SW 1271 (cell line): Measurements from ENCODE around the gene IRX5.

Experiments
- DNase-seq, 2 experiments: peaks; one replicate each; lab custom pipeline; 2025; lab: John Stamatoyannopoulos, UW

Gene IRX5

DNA sequence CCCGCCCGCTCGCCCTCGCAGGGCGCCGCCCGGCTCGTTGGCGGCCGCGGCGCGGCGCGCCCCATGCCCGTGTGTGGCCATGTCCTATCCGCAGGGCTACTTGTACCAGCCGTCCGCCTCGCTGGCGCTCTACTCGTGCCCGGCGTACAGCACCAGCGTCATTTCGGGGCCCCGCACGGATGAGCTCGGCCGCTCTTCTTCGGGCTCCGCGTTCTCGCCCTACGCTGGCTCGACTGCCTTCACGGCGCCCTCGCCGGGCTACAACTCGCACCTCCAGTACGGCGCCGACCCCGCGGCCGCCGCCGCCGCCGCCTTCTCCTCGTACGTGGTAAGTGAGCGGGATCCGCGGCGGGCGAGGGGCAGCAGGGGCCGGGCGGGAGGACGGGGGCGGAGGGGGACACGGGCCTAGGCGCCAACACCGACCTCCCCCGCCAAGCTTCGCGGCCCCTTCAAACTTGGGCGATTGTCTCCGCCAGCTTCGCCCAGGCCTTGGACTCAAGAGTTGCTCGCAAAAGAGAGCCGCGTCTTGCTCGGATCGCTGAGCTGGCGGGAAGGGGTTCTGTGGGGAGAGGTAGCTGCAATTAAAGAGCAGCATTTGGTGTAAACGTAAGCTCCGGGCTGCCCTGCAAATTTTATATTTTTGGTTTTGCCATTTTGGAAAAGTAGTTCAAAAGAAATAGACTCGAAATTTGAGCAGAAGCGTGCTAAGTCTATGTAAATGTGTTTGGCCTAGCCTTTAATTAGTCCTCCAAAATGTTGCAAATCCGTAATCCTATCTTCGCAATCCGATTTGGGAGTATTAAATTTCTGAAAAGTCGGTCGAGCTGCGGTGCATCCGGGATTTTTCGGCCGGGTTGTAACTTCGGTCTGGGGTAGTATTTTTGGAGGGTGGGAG is 702 bp downstream of the IRX5 start:
- DNase-seq = peak in 1 of 2 experiments; percentile 11

DNA sequence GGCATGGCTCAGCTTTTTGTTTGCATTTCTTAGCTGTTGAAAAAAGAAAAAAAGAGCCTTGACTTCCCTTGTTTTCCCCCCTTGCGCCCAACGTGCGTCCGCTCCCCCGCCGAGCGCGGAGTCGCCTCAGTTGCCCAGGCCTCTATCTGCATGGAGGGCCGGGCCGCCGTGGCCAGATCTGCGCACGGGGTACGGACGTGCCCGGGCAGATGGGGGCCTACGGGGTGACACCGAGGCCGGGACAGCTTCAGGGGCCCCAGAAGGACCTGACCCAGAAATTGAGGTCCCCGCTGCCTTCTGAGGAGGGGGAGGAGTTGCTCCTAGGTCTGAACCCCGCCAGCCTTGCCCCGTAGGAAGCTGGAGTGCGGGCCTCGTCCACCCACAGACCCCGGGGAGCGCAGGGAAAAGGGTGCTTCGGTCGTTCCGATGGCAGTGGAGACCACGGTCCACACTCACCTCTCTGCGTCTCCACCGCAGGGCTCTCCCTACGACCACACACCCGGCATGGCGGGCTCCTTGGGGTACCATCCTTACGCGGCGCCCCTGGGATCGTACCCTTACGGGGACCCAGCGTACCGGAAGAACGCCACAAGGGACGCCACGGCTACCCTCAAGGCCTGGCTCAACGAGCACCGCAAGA is 1.5 kb downstream of the IRX5 start:
- DNase-seq = no peak

DNA sequence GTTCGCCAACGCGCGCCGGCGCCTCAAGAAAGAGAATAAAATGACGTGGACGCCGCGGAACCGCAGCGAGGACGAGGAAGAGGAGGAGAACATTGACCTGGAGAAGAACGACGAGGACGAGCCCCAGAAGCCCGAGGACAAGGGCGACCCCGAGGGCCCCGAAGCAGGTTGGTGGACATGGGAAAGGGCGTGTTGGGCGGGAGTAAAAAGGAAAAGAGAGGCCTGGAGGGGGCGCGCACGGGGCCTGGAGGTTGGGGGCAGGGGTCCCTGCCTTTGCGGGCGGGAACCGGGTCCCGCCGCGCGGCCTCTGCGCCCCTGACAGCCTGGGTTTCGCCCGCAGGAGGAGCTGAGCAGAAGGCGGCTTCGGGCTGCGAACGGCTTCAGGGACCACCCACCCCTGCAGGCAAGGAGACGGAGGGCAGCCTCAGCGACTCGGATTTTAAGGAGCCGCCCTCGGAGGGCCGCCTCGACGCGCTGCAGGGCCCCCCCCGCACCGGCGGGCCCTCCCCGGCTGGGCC is 2.1 kb downstream of the IRX5 start:
- DNase-seq = no peak

DNA sequence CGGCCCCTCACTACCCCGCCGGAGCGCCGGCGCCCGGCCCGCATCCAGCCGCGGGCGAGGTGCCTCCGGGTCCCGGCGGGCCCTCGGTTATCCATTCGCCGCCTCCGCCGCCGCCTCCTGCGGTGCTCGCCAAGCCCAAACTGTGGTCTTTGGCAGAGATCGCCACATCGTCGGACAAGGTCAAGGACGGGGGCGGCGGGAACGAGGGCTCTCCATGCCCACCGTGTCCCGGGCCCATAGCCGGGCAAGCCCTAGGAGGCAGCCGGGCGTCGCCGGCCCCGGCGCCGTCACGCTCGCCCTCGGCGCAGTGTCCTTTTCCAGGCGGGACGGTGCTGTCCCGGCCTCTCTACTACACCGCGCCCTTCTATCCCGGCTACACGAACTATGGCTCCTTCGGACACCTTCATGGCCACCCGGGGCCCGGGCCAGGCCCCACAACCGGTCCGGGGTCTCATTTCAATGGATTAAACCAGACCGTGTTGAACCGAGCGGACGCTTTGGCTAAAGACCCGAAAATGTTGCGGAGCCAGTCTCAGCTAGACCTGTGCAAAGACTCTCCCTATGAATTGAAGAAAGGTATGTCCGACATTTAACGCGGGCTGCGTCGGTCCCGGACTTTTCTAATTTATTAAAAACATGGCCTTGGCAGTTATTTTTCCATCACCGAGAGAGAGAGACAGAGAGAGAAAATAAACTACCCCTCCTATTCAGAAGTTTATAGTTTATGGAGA is 2.8 kb downstream of the IRX5 start:
- DNase-seq = no peak

DNA sequence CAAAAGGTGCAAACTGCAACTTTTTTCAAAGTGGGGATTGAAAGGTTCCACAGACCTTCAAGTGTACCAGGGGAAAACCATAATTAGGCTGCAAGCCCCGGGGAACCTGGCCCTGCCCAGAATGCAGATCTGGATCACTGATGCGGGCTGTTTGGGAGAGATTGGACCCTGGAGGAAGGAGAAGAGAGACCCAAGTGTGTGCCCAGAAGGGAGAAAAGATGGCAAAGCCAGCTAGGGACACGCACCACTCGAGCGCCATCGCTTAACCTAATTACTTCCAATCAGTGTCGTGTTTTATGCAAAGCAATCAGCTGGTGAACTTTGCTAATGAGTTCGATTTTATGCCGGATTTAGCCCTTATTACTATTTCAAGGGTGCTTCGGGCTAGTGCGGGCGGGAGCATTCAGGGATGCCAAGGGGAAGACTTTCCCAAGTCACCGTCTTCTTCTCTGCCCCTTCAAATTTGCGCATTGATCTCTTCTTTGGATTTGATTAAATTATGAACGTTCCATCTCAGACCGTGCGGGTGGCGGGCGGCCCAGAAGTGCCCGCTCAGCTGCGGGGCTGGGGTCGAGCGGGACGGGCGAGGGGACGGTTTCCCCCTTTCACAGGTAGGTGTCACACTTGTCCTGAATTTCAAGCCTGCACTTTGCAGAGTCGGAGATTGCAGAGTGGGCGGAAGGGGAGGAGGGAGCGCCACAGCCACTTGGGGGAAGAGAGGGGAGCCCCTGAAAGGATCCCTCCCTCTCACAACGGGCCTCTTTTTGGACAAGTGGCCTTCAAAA is 4.0 kb downstream of the IRX5 start:
- no peak for DNase-seq

DNA sequence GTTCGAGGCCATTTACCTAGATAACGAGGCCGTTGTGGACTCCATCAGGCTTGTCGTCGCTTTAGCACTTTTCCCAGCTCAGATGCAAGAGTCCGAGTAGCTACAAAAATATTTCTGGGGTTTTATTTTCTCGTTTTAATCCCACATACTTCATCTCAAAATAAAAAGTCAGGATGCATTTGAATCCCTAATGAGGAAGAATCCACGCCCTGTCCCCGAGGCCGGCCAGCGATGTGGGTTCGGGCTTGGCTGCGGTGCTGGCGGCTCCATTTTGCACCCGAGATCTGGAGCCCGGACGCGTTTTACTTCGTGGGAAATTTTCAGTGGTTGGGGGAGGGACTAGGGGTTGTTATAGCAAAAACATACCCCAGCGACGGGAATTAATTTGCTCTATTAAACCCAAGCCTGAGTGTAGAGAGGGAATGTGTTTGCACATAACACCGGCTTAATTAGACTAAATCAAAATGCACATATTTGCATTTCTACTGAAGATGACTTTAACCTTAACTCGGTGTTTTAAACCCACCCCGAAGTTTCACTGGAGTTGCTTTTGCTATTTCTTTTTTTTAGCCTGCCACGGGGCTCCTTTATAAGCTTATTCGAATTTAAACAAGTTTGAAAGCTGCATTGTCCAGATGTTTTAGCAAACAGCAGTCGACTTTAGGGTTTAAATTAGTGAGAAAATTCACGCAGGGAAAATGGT is 4.8 kb downstream of the IRX5 start:
- no peak for DNase-seq

DNA sequence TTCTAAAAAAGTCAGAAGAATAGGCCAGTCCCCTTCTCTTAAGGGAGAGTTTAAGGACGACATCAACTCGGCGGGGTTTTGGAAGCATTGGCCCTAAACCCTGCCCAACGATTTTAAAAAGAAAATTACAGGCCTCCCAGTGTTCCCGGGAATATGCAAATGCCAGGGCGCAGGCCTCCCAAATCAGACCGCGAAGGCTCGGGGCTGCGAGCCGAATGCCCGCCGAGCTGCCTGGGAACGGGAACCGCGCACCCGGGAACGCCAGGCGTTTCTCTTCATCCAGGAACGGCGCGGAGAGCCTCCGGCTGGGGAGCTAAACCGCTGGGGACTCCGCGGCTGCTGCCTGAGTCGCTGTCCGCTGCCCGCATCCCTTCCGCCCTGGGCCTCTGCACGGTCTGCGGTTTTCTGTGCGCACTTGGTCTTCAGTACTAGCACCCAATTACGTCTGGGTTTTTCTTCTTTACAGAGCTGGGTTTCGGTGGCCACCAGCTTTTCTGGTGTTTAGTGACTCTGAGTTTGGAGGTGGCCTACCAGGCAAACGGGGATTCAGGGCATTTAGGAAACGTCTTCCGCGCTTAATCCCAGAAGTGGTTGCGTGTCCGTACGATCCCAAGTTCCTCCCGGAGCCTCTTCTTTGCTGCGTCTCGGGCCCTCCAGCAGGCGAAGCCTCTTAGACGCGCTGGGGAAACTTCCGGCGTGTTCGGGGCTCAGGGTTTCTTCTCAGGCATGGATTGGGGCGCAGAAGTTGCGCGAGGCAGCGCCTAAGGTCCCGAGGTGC is 5.7 kb downstream of the IRX5 start:
- DNase-seq = no peak

DNA sequence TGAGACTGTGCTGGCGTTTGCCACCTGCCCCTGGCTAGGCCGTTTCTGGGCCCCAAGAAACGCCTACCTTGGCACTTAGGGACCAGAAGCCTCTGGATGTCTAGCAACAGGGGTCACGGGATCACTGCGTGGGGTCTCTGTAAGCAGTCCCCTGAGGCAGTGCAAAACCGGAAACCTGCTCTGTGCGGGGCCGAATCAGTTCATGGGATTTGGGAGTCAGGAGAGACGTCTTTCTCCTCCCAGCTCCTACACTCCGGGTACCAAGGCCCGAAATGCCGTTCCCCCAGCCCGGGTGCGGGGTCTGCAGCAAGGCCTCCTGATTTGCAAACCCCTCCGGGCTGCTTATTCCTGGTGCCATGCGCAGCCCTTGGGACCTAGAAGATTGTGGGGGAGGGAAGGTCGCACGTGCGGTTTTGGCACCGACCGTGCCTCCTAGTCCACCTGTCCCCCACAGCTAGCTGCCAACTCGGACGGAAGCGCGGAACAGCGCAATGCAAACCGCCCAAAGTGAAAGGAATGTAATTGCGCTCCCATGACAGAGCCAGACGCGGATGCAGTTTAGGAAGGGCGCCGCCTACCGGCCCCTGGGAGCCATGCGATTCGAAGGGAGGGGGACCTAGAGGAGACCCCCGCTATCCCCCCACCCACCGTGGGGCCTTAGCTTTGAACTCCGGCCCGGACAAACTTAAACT is 6.5 kb downstream of the IRX5 start:
- no peak for DNase-seq

DNA sequence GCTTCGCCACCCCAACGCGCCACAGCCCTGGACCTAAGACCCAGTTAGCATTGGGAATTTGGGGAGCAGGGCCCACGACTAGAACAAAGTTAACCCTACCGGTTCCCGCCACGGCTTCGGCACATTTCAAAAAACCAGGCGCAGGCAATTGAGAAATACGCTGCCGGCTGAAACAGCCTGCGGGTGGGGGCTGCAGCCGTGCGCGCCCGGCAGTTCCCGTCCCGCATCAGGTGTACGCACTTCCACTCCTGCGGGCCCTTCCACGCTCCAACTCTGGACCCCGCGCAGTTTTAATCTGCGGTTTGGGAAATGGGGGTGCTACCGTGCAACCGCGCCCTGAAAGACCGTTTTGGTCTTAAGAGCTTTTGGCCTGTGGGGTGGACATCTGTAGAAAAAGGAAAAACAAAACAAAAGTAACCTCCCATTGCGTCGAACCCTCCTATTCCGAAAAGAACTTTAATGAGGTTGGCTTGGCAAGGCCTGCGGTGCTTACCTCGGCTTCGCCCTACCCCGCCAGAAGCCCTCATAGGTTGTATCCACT is 7.1 kb downstream of the IRX5 start:
- no peak for DNase-seq

DNA sequence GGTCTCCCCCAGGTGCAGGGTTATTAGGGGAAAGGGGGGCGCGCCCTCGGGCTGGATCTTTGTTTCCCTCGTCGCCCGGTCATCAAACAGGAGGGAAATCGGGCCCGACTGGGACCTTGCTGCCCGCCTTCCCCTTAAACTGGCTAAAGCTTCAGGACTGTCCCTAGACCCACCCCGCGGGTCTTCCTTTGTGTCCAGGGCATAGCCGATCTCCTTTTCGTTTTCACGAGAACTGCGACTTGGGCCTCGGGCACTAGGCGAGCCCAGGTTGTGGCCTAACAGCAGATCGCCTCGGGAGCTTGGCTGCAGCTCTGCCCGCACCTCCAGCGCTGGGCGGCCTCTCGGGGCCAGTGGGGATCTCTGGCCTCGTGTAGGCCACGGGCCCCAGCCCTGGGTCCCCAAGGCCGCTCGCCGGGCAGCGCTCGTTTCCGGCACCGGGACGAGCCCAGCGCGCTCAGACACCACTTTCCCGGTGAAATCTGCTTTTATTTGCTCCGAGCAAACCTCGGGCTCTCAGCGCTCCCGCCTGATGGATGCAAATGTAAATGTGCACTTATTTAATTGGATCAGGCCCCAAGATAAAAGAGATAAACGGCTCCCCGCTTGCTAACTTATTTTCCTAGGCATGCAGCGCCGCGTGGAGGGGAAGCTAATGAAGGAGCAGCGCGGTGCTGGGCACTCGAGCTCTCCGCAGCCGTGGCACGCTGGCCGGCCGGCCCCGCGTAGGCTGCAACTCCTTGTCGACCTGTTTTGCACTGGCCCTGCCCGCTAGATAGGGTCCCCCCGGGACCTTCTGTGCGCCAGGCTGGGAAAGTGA is 7.8 kb downstream of the IRX5 start:
- no peak for DNase-seq

DNA sequence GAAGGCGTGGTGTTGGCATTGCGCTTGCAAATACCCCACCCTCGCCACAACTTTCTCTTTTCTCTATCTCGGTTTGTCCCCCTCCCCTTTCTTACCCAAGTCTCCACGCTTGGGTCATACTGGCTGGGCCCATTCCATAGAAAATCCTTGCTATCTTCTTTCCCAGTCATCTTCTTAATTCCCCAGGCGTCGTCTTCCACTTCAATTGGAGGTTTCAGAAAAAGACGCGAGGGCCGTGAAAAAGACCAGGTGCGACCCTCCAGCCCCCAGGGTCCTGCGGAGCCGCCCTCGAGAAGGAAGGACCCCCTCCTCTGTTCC is 8.3 kb downstream of the IRX5 start:
- DNase-seq = no peak

DNA sequence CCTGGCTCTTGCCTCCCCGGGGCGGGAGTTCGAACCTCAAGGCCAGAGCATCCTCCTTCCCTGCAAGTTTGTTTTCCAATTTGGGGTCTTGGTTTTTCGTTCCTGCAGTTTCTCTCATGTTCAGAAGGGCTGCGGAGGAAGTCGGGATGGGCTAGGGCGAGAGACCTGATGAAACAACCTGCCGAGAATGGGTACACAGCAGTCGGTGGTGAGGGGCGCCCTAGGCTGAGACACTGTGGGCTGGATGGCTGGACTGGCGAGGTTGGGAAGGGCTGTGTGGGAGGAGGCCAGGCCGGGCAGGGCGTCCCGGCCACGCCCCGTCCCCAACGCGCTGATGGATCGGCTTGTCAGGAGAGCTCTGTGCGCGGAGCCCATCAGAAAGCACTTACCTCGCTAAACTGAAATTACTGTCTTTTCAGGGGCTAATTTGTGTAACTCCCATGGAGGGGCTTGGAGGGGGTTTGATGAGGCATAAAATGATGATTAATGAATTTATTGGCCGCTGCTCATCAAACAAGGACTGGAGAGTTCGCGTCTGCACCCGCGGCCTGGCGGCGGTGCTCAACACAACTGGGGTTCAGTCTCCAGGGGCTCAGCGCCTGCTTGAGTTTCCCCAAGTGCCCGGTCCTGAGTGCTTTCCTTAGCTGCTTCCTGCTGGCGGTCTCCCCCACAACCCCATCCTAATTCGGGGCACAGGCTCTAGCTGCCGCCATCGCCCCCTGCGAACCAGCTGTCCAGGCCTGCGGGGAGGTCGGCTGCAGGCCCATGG is 9.0 kb downstream of the IRX5 start:
- no peak for DNase-seq

DNA sequence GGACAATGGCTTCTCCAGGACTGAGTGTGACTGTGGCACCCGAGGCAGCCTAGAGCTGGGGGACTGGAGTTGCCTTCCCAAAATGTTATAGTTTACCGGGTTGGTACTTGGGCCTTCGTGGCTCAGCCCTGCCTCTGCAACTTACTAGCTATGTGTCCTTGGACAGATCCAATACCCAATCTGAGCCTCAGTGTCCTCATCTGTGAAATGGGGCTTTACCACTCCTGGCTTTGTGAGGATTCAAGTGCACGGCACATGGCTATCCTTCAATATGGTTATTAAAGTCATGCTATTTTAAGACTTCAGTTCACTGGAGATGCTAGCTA is 9.6 kb downstream of the IRX5 start:
- no peak for DNase-seq

DNA sequence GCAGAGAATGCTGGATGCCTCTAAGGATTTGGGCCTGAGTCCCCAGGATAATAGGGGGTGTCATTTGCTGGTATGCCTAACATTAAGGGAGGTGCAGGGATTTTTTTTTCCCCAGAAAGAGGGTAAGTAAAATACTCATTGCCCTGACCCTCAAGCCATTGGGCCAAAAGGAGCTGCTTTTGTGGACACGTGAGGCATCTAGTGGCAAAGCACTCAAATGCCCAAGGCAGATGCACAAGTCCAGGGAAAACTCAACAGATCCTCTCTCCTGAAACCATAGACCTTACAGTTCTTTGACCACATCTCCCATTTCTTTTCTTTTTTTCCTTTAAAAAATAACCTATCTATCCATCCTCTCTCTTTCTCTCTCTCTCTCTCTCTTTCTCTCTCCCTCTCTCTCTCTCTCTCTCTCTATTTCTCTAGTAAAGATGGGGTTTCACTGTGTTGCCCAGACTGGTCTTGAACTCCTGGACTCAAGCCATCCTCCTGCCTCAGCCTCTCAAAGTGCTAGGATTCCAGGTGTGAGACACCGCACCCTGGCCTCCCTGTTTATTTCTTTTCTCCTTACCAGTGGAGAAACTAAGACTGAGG is 11.8 kb downstream of the IRX5 start:
- DNase-seq = no peak

DNA sequence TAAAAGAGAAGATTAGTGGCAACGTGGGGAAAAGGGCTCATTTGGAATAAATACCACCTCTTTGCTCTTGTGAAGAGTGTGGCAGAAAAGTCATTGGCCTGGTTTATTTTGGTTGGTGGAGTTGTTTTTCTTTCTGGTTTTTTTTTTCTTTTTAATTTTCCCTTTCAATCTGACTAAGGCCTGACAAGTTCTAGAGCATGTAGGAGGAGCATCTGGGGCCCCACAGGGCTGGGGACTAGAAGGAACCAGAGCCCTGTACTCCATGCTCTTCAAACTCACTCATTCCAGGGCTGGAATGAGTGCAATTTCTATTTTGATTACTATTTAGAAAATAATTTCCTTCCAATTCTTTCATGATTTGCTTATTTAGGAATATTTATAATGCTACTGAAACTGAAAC is 13.3 kb downstream of the IRX5 start:
- DNase-seq = no peak

DNA sequence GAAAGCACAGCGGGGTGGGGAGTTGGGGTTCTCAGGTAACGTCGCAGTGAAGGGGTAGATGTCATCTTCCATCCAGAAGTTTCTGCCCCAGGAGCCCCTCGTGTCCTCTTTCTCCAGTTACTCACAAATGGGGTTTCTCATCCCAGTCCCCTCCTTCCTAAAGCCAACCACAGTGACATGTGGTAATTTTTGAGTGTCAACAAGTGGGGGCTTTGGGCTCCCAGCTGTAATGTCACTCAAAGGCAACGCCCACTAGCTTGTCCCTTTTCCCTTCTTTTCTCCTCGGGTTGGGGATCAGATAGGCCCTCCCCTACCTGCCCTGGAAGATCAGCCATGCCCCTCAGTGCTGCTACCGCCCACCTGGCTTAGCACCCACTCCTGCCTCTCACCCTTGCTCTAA is 14.4 kb downstream of the IRX5 start:
- no peak for DNase-seq

DNA sequence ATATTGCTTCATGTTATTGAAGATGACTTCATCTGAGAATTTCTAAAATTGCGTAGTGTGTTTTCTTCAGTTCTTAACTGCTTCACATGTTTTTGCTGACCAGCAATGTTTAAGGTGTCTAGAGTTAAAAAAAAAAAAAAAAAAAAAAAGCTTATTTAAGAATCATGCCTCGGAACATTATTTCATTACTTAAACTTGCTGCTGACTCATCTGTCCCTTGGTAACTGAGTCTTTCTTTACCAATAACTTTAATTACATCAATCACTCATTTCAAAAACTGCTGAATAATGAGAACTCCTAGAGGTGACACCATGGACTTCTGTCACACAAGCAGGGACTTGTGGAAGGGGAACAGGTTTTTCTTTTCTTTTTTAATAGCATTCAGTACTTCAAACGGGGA is 16.2 kb downstream of the IRX5 start:
- no peak for DNase-seq

DNA sequence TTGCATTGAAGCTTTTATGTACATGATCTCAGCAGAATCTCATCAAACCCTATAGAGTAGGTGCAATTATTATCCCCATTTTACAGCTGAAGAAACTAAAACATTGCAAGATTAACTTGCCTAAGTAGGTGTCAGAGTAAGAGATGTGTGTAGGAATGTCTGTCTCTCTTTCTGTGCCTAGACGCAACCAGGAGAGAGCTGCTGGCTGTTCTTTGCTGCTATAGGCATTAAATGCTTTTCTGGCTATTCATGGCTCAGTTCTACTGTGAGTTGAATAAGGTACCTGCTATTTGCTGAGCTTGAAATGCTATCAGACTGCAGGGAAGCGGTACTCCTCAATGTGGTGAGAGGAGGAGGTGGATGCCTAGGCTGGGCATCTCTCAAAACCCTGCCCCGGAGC is 17.0 kb downstream of the IRX5 start:
- DNase-seq = no peak
